HG02642 (cell line): ENCODE data around the gene PSD2.

ENCODE experiments used
- ATAC-seq: cut with Tn5 transposase; IDR thresholded peaks from one replicate; pipeline ENCODE4 v1.9.1; 2021; ENCODE audit warnings: mild to moderate bottlenecking; ENCODE audit not compliant: unreplicated experiment, poor library complexity

The PSD2 gene

DNA sequence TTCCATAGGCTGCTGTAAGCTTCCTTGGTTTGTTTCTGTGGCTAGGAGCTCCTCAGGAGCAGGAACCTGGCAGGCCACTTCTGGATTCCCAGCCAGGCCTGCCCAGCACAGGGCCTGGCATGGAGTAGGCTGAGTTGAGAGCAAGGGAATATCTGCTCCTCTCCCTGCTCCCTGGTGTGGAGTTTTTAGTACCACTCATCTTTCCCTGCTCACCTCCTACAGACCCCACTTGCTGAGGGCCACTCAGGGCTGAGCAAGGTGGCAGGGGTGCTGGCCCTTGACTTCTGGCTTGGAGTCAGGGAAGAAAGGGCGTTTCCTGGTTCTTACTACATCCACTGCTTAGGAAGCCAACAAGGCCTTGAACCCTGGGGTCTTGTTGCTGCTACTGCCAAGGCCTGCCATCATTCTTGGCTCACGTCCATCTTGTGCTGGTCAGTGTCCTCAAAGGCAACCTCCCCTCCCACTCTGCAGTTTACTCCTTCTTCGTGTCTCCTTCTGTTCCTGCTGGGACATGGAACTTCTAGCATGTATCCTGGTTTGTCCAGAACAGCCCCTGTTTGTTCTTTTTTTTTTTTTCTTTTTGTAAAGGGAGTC is 54.9 kb downstream of the PSD2 start:
- ATAC-seq, result no peak

GRCh38 chr5:139851558-139851957 is 56.0 kb downstream of the PSD2 start:
- no peak for ATAC-seq

GRCh38 chr5:139852696-139853095 is 57.1 kb downstream of the PSD2 start:
- ATAC-seq, result no peak

- no peak for ATAC-seq
Observed at GRCh38 chr5:139854029-139854605, 58.5 kb downstream of the PSD2 start.

DNA sequence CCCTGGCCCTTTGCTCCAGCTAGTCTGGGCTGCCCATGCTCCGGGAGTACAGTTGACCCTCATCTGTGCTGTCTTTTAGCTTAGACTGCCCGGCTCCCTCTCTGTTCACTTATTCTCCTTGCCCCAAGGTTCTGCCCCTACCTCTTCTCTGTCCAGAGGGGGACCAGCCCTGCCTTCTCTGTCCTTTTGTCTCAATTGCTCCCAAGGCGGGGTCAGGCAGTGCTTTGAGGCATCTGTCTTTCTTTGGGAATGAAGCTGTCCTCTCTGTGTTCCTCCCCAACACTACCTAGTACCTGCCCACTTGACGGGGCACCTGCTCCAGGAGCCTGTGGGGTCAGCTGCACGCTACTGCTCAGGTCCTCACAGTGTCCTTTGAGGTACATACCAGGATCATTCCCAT is 59.3 kb downstream of the PSD2 start:
- ATAC-seq, result no peak

DNA sequence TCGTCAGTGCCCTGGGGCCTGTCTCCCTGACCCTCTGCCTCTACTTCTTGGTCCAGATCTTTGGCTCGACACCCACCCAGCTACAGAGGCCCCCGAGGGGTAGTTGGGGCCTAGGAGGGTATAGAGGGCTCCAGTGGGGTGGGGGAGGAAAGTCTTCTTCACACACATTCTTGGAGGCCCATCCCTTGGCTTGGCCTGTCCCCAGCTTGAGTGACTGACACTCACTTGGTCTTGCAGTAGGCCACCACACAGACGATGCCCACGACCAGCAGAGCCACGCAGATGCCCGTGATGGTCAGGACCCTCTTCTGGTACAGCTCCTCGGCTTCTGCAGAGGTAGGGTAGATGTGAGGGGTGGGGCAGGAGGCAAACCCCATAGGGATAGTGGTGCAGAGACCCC is 59.8 kb downstream of the PSD2 start:
- no peak for ATAC-seq

DNA sequence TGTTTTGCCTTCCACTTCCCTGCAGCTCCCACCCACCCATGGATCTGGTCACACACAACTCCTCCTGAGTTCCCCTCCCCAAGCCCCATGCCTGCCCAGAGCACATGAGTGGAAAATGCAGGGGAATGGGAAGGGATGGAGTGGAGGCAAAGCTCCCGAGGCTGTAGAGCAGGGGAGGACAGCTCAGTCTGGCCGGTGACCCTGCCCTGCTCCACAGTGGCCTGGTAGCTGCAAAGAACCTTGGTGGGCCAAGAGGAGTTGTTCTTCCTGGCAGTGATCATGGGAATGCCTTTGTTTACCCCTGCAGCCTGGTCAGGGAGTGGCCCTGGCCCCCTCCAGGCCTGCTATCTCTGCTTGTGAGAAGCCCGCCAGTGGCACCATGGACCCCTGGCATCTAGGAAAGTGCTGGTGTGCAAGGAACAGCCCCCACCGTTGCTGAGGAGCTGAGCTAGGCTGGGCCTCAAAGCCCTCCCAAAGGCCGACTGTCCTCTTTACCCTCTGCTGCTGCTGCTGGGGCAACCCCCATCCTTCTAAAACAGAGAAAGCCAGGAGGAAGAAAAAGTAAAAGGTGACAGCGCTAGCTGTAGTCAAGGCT is 60.4 kb downstream of the PSD2 start:
- ATAC-seq, result no peak

GRCh38 chr5:139856714-139857113 is 61.1 kb downstream of the PSD2 start:
- ATAC-seq, result no peak

DNA sequence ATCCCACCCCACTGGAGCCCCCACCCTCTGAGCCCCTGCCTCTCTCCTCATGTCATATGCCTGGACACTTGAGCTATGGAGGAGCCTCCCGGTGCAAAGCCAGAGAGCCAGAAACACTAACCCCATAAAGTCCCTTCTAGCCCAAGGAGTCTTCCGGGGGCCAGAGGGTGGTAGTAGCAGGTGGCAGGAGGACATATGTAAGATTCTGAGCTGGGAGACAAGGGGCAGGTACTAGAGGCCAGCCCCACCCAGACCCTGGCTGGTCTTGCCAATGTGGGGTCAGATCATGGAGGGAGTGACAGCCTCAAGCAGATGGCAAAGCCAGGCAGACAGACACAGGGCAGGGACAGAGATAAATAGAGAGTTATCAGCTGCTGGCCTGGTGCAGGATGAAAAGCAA is 63.4 kb downstream of the PSD2 start:
- no peak for ATAC-seq

DNA sequence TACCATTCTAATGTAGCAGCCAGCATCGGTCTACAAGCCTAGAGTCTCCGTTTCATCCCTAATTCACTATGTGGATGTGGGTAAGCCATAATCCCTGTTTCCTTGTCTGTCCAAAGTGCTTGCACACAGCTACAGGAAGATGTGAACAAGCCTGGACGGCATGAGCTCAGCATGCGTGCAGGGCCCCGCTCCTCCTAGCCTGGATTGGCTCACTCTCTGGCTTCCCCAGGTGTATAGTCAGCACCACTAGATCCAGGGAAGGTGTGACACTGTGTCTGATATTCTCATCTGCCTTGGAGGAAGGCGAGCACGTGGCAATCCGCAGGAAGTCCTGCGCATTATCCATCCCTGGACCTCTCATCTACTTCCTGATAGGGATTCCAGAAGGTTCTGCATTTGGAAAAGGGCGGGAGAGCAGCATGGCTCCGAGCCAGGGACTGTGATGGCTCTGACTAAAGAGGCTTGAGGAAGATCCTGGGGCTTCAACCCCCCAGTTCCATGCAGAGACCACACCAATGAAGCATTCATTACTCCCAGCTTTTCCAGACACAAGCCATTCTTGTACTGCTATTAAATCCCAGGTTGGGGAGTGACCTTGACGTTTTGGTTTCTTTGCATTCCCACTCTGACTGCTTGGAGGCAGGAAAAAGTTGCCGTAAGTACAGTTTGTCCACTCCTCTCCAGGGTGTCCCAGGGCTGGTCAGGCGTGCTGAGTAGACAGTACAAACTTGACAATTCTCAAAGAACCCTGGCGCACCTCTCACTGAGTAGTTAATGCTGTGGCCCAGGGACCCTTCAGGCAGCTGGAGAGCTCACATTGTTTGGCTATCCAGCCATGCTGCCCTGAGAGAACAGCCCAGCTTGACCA is 65.6 kb downstream of the PSD2 start:
- ATAC-seq, result no peak

- no peak for ATAC-seq
Observed at GRCh38 chr5:139861889-139862207, 66.2 kb downstream of the PSD2 start.

- ATAC-seq, result no peak
Observed at GRCh38 chr5:139862313-139862712, 66.7 kb downstream of the PSD2 start.

GRCh38 chr5:139862803-139863202 is 67.2 kb downstream of the PSD2 start:
- ATAC-seq, result no peak

- ATAC-seq, result no peak
Observed at GRCh38 chr5:139863361-139863760, 67.8 kb downstream of the PSD2 start.

DNA sequence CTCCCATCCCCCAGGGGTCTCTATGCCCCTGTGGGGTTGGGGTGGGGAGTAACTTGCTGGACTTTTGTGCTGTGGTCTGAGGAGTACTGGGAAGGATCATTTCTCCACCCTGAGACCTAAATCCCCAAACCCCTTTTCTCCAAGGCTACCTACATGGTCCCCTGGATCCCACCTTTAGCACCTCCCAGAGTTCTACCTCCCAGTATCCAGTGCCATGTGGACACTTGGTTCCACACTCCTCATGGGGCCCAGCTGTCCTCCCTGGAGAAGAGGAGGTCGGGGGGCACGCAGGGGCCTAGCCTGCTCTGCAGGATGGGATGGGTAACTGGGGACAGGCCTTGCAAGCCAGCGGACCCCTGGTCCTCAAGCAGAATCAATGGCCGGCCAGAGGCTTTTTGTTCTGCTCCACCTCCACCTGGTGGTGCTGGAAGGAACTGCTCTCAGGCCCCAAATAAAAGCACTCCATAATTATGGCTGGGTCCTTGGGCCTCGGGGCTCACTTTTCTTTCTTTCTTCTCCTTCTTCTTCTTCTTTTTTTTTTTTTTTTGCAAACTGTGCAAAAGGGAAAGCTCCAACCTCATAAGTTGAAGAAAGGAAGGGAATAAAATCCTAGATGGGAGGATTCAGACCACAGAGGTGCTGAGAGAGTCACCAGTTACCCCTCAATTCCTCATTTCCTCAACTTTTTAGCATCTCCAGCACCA is 68.4 kb downstream of the PSD2 start:
- peak; percentile 62 for ATAC-seq

- ATAC-seq, result no peak
Observed at GRCh38 chr5:139864716-139865483, 69.3 kb downstream of the PSD2 start.

GRCh38 chr5:139867109-139867508 is 71.5 kb downstream of the PSD2 start:
- ATAC-seq, result no peak

DNA sequence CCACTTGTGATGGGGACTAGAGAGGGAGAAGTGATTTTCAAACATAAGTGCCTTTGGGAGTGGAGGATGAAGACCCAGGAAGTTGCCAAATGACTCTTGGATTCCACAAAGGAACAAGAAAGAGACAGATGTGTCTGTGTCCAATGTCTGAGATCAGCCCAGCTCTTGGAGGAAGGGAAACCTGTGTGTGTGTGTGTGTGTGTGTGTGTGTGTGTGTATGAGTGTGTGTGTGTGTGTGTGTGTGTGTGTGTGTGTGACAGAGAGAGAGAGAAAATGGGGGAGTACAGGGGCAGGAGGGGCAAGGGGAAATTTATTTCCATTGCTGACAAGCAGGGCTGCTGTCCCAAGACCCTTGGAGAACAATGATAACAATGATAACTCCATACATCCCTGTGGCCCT is 72.0 kb downstream of the PSD2 start:
- no peak for ATAC-seq

DNA sequence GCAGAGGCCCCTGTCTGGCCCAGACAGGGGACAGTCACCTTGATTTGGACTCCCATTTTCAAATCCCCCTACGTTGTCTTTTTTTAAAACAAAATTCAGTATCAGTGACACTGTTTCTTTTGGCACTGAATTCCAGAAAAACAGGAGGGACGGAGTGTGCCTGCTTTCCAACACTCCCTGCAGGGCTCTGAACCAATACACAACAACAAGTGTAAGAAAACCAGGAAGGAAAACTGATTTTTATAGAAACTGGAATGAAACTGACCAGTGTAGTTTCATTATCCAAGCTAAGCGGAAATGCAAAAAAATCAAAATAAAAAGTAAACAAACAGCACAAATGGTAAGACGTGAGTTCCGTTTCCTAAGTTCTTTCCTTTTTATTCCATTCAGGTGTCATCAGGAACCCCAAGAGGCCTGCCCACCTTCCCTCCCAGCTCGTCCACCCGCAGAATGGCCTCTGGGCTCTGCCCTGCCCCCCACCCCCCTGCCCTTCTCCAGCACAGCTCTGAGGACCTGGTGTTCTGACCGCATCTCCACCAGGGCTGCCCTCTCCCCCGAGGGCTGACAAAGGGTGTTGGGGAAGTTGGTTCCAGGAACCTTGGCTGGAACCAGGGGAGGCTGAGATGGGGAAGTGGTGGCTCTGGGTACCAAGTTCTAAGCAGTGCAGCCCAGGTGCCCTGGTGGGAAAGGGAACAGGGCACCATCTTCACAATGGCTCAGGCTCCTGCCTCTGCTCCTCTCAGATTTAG is 73.6 kb downstream of the PSD2 start:
- ATAC-seq, result no peak
